H1 (cell line): ENCODE results near the gene ENPP3. TPM values are rescaled to one million over a fixed set of nuclear protein-coding genes. Genes with fewer than 3 reads are reported as not detected.

ENCODE experiments used
- CTCF ChIA-PET: fragments of 300-600 bp; sonication (Branson Sonifier 250); formaldehyde crosslinking; loops from one replicate; lab custom pipeline; 2021; ENCODE audit not compliant: partially characterized antibody; lab: Charles Lee
- POLR2A ChIA-PET: fragments of 300-600 bp; sonication (Branson Sonifier 250); formaldehyde crosslinking; loops from one replicate; lab custom pipeline; 2021; ENCODE audit warnings: inconsistent platforms; ENCODE audit not compliant: partially characterized antibody; lab: Charles Lee
- DNase-seq, 2 experiments: peaks; one replicate each; pipeline versions ENCODE4 v3.0.0 to v3.0.0-alpha.2; 2010 to 2022; ENCODE audit warnings: low spot score in 2 of 2, low read depth in 1 of 2, mixed read lengths in 1 of 2
- FAIRE-seq: peaks from 2 replicates; lab custom pipeline; 2011; peaks lifted over from hg19 to GRCh38; lab: Jason Lieb, UNC
- H2AFZ ChIP-seq: 2 replicates; pipeline ENCODE4 v1.8.1; 2012; ENCODE audit warnings: low read length, inconsistent platforms
- H2AK5ac ChIP-seq: 2 replicates; pipeline ENCODE4 v1.6.1; 2013; ENCODE audit warnings: low read depth, low read length
- H2BK120ac ChIP-seq: replicated peaks from 2 replicates; pipeline ENCODE3; 2013; ENCODE audit warnings: low read depth, low read length, inconsistent platforms
- H2BK12ac ChIP-seq: 2 replicates; pipeline ENCODE4 v1.6.1; 2013; ENCODE audit warnings: low read depth, low read length
- H2BK15ac ChIP-seq: 2 replicates; pipeline ENCODE4 v1.6.1; 2013; ENCODE audit warnings: low read length
- H2BK20ac ChIP-seq: 2 replicates; pipeline ENCODE4 v1.6.1; 2013; ENCODE audit warnings: low read length
- H2BK5ac ChIP-seq: 2 replicates; pipeline ENCODE4 v1.6.1; 2013; ENCODE audit warnings: low read depth, low read length
- H3K14ac ChIP-seq: 2 replicates; pipeline ENCODE4 v1.6.1; 2013; ENCODE audit warnings: inconsistent platforms; ENCODE audit not compliant: insufficient read length
- H3K18ac ChIP-seq: 2 replicates; pipeline ENCODE4 v1.6.1; 2013; ENCODE audit warnings: low read length; ENCODE audit errors: extremely low read depth
- H3K23ac ChIP-seq: 2 replicates; pipeline ENCODE4 v1.6.1; 2013; ENCODE audit warnings: inconsistent platforms; ENCODE audit not compliant: insufficient read length
- H3K23me2 ChIP-seq: 2 replicates; pipeline ENCODE4 v1.6.1; 2013; ENCODE audit warnings: low read depth, low read length
- H3K27ac ChIP-seq: 2 replicates; pipeline ENCODE4 v1.6.1; 2011; ENCODE audit warnings: low read depth, low read length, inconsistent platforms
- H3K27me3 ChIP-seq, 4 experiments: replicated peaks in 1 of 4; 1 replicate in 1 of 4; 2 replicates in 3 of 4; pipeline versions ENCODE4 v1.6.1 to v1.8.1; 2011 to 2013; ENCODE audit warnings: low read length in 3 of 4, mild to moderate bottlenecking in 3 of 4, inconsistent platforms in 2 of 4, mixed read lengths in 2 of 4, moderate library complexity in 1 of 4; ENCODE audit not compliant: control insufficient read depth in 3 of 4, insufficient read depth in 3 of 4; ENCODE audit errors: extremely low read depth in 1 of 4
- H3K36me3 ChIP-seq, 4 experiments: 2 replicates each; pipeline versions ENCODE4 v1.6.1 to v1.8.1; 2011 to 2013; ENCODE audit warnings: mild to moderate bottlenecking in 4 of 4, low read length in 3 of 4, moderate library complexity in 2 of 4, control low read depth in 1 of 4, inconsistent platforms in 1 of 4; ENCODE audit not compliant: insufficient read depth in 4 of 4, control insufficient read depth in 2 of 4
- H3K4ac ChIP-seq: replicated peaks from 2 replicates; pipeline ENCODE3; 2013; ENCODE audit warnings: low read length, low read depth, mixed read lengths, inconsistent platforms; ENCODE audit not compliant: insufficient read length
- H3K4me1 ChIP-seq, 4 experiments: replicated peaks in 1 of 4; 1 replicate in 1 of 4; 2 replicates in 3 of 4; pipeline versions ENCODE4 v1.6.1 to v1.8.1; 2011 to 2013; ENCODE audit warnings: low read length in 3 of 4, inconsistent platforms in 2 of 4, mixed read lengths in 1 of 4; ENCODE audit not compliant: insufficient read depth in 4 of 4, control insufficient read depth in 3 of 4
- H3K4me2 ChIP-seq, 2 experiments: 2 replicates each; pipeline versions ENCODE4 v1.6.1 to v1.8.1; 2011 to 2013; ENCODE audit warnings: low read depth in 2 of 2, low read length in 2 of 2, control low read depth in 1 of 2, inconsistent platforms in 1 of 2, mild to moderate bottlenecking in 1 of 2; ENCODE audit not compliant: insufficient read depth in 1 of 2
- H3K4me3 ChIP-seq, 4 experiments: fragments of 200-600, 300-600 bp in 1 of 4; sonication (generic), shearing (Covaris generic), sonication (Bioruptor Twin) in 1 of 4; 2 replicates each; pipeline versions ENCODE4 v1.5.1 to v1.8.1; 2011 to 2016; ENCODE audit warnings: low read length in 4 of 4, low read depth in 3 of 4, control low read depth in 2 of 4, inconsistent platforms in 2 of 4, mild to moderate bottlenecking in 2 of 4, mixed read lengths in 1 of 4, moderate library complexity in 1 of 4; ENCODE audit not compliant: insufficient read depth in 2 of 4; ENCODE audit errors: extremely low read depth in 1 of 4
- H3K56ac ChIP-seq: replicated peaks from 2 replicates; pipeline ENCODE3; 2013; ENCODE audit warnings: low read depth, mild to moderate bottlenecking, mixed read lengths, low read length, inconsistent platforms; ENCODE audit not compliant: insufficient read length
- H3K79me1 ChIP-seq: 2 replicates; pipeline ENCODE4 v1.6.1; 2013; ENCODE audit warnings: low read depth, low read length, control low read depth
- H3K79me2 ChIP-seq, 2 experiments: 2 replicates each; pipeline versions ENCODE4 v1.6.1 to v1.8.1; 2012 to 2013; ENCODE audit warnings: low read length in 2 of 2, mild to moderate bottlenecking in 2 of 2, inconsistent platforms in 1 of 2; ENCODE audit not compliant: insufficient read depth in 2 of 2, control insufficient read depth in 1 of 2
- H3K9ac ChIP-seq, 4 experiments: replicated peaks in 1 of 4; 1 replicate in 1 of 4; 2 replicates in 3 of 4; pipeline versions ENCODE4 v1.6.1 to v1.8.1; 2011 to 2013; ENCODE audit warnings: low read depth in 3 of 4, low read length in 3 of 4, control low read depth in 2 of 4, mild to moderate bottlenecking in 2 of 4, moderate library complexity in 2 of 4, inconsistent platforms in 1 of 4; ENCODE audit errors: extremely low read depth in 1 of 4
- H3K9me3 ChIP-seq, 2 experiments: 2 replicates each; pipeline versions ENCODE4 v1.6.1 to v1.8.1; 2012 to 2013; ENCODE audit warnings: mild to moderate bottlenecking in 2 of 2, moderate library complexity in 2 of 2, control low read depth in 1 of 2, inconsistent platforms in 1 of 2, low read depth in 1 of 2, low read length in 1 of 2, mixed read lengths in 1 of 2; ENCODE audit not compliant: insufficient read depth in 2 of 2
- H4K20me1 ChIP-seq, 2 experiments: replicated peaks in 1 of 2; 2 replicates each; pipeline versions ENCODE3 to v1.8.1; 2011 to 2013; ENCODE audit warnings: inconsistent platforms in 2 of 2, low read length in 2 of 2, mild to moderate bottlenecking in 1 of 2; ENCODE audit not compliant: insufficient read depth in 2 of 2, control insufficient read depth in 1 of 2
- H4K5ac ChIP-seq: 2 replicates; pipeline ENCODE4 v1.6.1; 2013; ENCODE audit warnings: low read length, low read depth, mixed read lengths, inconsistent platforms; ENCODE audit not compliant: insufficient read length
- H4K8ac ChIP-seq: 2 replicates; pipeline ENCODE4 v1.8.0; 2013; ENCODE audit warnings: mild to moderate bottlenecking, moderate library complexity, low read length, inconsistent platforms; ENCODE audit not compliant: insufficient read depth; ENCODE audit errors: extremely low read depth
- H4K91ac ChIP-seq: replicated peaks from 2 replicates; pipeline ENCODE3; 2013; ENCODE audit warnings: low read length, mixed read lengths, inconsistent platforms; ENCODE audit not compliant: insufficient read length
- ATF2 ChIP-seq: IDR thresholded peaks from 2 replicates; pipeline ENCODE4 v1.6.1; 2012; ENCODE audit warnings: low read length, inconsistent platforms
- BACH1 ChIP-seq: IDR thresholded peaks from 2 replicates; pipeline ENCODE4 v1.6.1; 2012; ENCODE audit warnings: low read length, improper control_type of control experiment
- BRCA1 ChIP-seq: IDR thresholded peaks from 2 replicates; pipeline ENCODE4 v1.6.1; 2012; ENCODE audit warnings: low read depth, low read length, improper control_type of control experiment
- CEBPB ChIP-seq: IDR thresholded peaks from 2 replicates; pipeline ENCODE4 v1.6.1; 2012; ENCODE audit warnings: low read depth, low read length
- CHD1 ChIP-seq: IDR thresholded peaks from 2 replicates; pipeline ENCODE4 v1.6.1; 2012; ENCODE audit warnings: low read depth, low read length, improper control_type of control experiment
- CREB1 ChIP-seq: IDR thresholded peaks from 2 replicates; pipeline ENCODE4 v1.6.1; 2012; ENCODE audit warnings: inconsistent platforms
- EGR1 ChIP-seq: IDR thresholded peaks from 2 replicates; pipeline ENCODE4 v1.6.1; 2011; ENCODE audit warnings: low read depth, low read length, borderline replicate concordance
- FOSL1 ChIP-seq: IDR thresholded peaks from 2 replicates; pipeline ENCODE4 v1.6.1; 2011; ENCODE audit warnings: mild to moderate bottlenecking, low read depth, low read length, moderate library complexity; ENCODE audit not compliant: insufficient read depth
- GABPA ChIP-seq: IDR thresholded peaks from 2 replicates; pipeline ENCODE4 v1.6.1; 2011; ENCODE audit warnings: mild to moderate bottlenecking, low read length, moderate library complexity, borderline replicate concordance; ENCODE audit not compliant: insufficient read depth
- KDM1A ChIP-seq: fragments of 200-600, 300-600 bp; sonication (generic); IDR thresholded peaks from 2 replicates; pipeline ENCODE4 v1.7.1; 2016; ENCODE audit warnings: mild to moderate bottlenecking, low read length, borderline replicate concordance
- KDM4A ChIP-seq: IDR thresholded peaks from one replicate; pipeline ENCODE4 v1.7.1; 2012; ENCODE audit warnings: low read depth, mild to moderate bottlenecking, moderate library complexity, low read length, inconsistent platforms; ENCODE audit not compliant: severe bottlenecking
- RAD21 ChIP-seq, 2 experiments: IDR thresholded peaks in 1 of 2; conservative IDR thresholded peaks in 1 of 2; 2 replicates each; pipeline ENCODE4 v1.6.1; 2011; ENCODE audit warnings: low read depth in 2 of 2, low read length in 2 of 2, improper control_type of control experiment in 1 of 2, inconsistent platforms in 1 of 2, mild to moderate bottlenecking in 1 of 2, moderate library complexity in 1 of 2
- SUZ12 ChIP-seq: fragments of 200-600 bp; sonication (generic); IDR thresholded peaks from 2 replicates; pipeline ENCODE4 v1.6.1; 2012; ENCODE audit warnings: mild to moderate bottlenecking, inconsistent platforms, low read length, moderate library complexity, mixed read lengths
- TBP ChIP-seq: IDR thresholded peaks from 2 replicates; pipeline ENCODE4 v1.6.1; 2011; ENCODE audit warnings: low read depth, low read length, improper control_type of control experiment
- polyA plus RNA-seq, 7 experiments: library from polyadenylated mRNA; depleted of rRNA in 3 of 7; stranded (reverse) in 5 of 7; unstranded in 2 of 7; fragments of >200 nt in 5 of 7; fragments of 200-250 nt in 2 of 7; gene quantifications; 1 replicate in 5 of 7; 2 replicates in 1 of 7; 4 replicates in 1 of 7; pipeline versions ENCODE4 v1.2.1 to v1.2.3, GENCODE V29; 2011 to 2013; ENCODE audit warnings: missing spikeins in 2 of 7, mixed read lengths in 2 of 7
- total RNA-seq: library from RNA; stranded (reverse); fragmentation: NEBNext Ultra II Directional; extraction: Animal tissue kit (Norgen Biotek cat#: 25700); gene quantifications from 2 replicates; pipeline ENCODE4 v1.2.1, GENCODE V29; 2021

The ENPP3 gene
- total and polyA plus RNA-seq, 2 of the 8 experiments (the other 6 are each of a cell fraction or from before 2014, with no cell fraction given), result 0.11 TPM; not detected in 1

- DNase-seq (no peak), FAIRE-seq (no peak)
- no peak overlapping the region for H3K14ac ChIP-seq
- H3K56ac ChIP-seq, result no peak overlapping the region
- H2BK20ac ChIP-seq, result no peak overlapping the region
- H3K36me3 ChIP-seq, result no peaks in the 10 kb centered on the region
- H3K9ac ChIP-seq, result no peak overlapping the region
- no peak overlapping the region for H3K27ac ChIP-seq
- no peak overlapping the region for H4K8ac ChIP-seq
- no peaks in the 10 kb centered on the region for H3K27me3 ChIP-seq
- CTCF ChIA-PET, result interaction anchor here (0.6 to 1.8 kb wide), 4 partner anchors 62 to 836 kb away, joined by 3 to 4 read pairs (median 3); no protein-coding TSS in a partner anchor
- H2BK12ac ChIP-seq, result no peak overlapping the region
- POLR2A ChIA-PET, result no interaction called here
- H3K4me1 ChIP-seq, result no peaks in the 10 kb centered on the region
- H2AK5ac ChIP-seq, result no peak overlapping the region
- H2BK15ac ChIP-seq, result no peak overlapping the region
- H3K79me1 ChIP-seq, result no peaks in the 10 kb centered on the region
- H4K5ac ChIP-seq, result no peak overlapping the region
- H3K4me3 ChIP-seq, result no peak overlapping the region
- H4K91ac ChIP-seq, result no peak overlapping the region
- no peak overlapping the region for H2AFZ ChIP-seq
- no peaks in the 10 kb centered on the region for H3K23me2 ChIP-seq
- H2BK120ac ChIP-seq, result no peak overlapping the region
- H3K4me2 ChIP-seq, result no peak overlapping the region
- H3K23ac ChIP-seq, result no peak overlapping the region
- H3K18ac ChIP-seq, result no peak overlapping the region
- H2BK5ac ChIP-seq, result no peak overlapping the region
- no peak overlapping the region for H3K4ac ChIP-seq
- peaks cover 0 to 8% of the 10 kb centered on the region in 2 experiments; a peak in 1 of 4 replicates for H3K9me3 ChIP-seq
- no peaks in the 10 kb centered on the region for H3K79me2 ChIP-seq
- H4K20me1 ChIP-seq, result no peaks in the 10 kb centered on the region
- TF ChIP-seq SUZ12 (no peak), CREB1 (no peak), KDM4A (no peak), KDM1A (no peak), BACH1 (no peak), RAD21 (IDR thresholded peaks at IDR 0.05 in 1 of 2, conservative IDR thresholded peaks at IDR 0.05 in 1 of 2; ENCODE audit: low read depth in 2 of 2, low read length in 2 of 2) (no peak), CHD1 (no peak), EGR1 (no peak), CEBPB (no peak), BRCA1 (no peak), FOSL1 (no peak), GABPA (no peak), TBP (no peak), ATF2 (no peak)
Observed at GRCh38 chr6:131731224-131731623, 94.1 kb downstream of the ENPP3 start.
